GM18511 (cell line): ENCODE data around the gene SENP1.

Experiments
- ATAC-seq: cut with Tn5 transposase; IDR thresholded peaks from one replicate; pipeline ENCODE4 v1.9.1; 2021; ENCODE audit warnings: mild to moderate bottlenecking, moderate library complexity; ENCODE audit not compliant: unreplicated experiment

SENP1 gene

DNA sequence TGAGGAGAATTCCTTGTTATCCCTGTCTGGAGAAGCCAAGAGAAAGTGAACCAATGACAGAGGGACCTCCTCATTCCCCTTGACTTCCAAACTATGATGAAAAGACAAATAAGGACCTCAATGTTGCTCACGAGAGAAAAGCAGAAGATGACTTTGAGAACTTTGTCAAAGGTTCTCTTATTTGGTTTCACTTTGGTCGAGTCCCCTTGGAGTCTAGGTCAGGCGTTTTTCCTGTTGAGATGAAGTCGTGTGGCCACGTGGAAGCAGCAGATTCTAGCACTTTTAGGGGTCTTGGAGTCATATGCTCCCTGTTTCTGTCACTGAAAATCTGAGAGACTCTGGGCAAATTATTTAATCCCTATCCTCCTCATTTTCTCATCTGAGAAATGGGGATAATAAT, 67.8 kb downstream of the SENP1 start:
- no peak for ATAC-seq

DNA sequence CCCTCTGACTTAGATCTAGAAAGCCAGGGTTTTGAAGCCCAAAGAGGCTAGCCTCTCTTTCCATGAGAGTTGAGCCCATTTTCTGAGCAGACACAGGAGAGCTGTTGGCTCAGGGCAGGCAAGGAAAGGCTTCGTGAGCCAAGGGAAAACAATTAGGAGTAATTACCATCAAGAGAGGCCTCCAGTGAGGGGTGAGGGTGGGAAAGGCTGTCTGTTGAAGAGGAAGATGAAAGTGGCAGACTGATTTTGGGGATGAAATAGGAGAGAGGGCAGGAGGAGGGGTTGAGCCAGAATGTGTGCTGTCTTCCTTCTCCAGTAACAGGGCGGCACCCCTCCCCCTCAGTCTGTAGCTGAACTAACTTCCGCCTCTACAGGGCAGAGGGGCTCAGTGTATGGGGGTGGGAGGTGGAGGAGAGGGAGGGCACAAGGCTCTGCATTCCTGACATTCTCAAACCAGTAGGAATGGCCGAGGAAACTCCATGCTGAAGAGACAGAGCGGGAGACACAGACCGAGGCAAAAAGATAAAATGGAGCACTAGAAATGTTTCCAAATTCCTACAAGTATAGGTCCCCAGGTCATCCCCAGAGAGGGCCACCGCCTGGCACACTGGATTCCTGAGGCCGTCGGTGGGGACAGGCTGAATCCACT, 68.5 kb downstream of the SENP1 start:
- ATAC-seq: no peak

DNA sequence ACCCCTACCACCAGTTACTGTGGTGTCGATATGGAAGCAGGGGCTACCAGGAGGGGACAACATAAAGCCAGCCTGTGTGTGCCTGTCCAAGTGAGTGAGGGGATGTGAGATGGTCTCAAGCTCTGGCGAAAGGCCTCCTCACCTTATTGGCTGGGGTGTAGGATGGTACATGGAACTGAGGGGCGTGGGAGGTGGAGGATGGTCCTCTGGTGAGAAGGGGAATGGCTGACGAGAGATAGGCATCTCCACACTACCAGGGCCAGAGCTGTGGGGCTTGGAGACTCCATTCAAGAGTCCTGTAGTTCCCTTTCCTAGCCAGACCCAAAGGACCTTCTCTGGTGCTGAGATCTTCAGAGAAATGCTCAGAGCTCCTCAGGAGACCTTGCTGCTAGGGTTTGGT, 69.1 kb downstream of the SENP1 start:
- ATAC-seq: no peak

DNA sequence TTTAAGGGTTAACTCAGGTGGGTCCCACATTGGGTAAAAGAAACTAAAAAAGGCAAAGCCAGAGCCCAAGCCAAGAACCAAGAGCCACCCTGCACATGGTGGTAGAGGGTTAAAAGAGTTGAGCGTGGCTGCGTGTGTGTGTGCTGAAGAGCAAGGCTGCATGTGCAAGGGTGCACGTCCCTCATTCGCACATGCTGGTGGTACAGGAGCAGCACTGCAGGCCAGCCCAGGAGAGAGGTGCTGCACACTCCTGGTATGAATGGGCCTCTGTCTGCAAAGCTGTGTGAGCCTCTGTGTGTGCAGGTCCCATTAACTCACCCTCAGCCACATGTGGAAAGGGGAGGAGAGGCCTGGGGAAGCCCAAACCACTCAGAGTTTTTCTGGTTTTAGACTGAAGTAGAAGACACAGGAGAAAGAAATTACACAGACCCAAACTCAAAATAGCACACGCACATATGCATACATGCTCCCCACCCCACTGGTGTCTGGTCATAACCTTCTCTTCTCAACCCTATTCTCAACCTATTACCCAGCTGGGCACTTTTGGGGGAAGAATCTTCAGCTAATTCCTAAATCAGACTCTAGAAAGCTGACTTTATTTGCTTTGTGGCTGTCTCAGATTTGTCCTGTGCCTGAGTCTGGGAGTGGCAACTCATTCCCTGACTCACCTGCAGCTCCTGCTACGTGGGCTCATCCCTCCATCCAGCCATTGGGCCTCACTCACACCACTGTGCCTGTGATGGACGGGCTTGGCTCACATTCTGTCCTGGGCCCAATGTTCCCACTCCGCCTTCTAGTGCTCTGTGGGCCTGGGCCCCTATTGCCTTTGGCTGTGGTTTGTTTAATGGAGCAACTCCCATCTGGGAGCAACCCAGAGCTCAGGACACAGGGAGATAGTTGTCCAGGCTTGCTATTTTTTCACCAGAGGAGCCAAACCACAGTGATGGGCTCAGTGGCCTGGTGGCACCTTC, 70.8 kb downstream of the SENP1 start:
- no peak for ATAC-seq

DNA sequence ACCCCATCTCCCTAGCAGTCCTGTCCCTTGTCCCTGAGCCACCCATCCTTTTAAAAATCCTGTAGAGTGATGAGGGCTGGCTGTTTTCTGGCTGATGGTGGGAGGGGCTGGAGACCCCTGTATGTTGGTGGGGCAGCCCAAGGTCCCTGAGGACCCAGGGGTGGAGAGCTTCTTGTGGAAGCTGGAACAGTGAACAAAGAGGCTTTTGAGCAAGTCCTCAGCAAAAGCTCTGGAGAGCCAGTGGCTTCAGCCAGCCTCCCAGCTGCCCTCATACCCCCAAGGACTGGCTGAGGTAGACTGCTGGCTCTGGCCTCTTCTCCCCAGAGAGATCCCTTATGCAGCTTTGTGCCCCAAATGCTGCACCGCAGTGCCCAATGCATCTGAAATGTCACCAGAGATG, 72.4 kb downstream of the SENP1 start:
- no peak for ATAC-seq

DNA sequence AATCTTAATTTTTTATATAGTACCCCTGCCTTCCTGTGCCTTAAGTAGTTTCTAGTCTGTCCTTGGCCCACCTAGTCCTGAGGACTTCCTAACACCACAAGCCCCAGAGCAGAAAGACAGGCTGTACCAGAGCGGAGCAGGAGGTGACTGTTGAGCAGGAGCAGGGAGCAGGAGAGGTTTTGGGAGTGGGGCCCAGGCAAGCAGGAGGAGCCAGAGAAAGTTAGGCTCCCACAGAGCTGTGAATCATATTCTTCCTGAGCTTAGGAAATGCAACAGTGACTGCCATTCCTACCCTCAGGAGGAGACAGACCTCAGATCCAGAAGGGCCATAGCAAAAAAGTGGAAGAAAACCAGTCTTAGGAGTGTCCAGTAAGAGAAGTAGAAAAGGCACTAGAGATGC, 73.3 kb downstream of the SENP1 start:
- no peak for ATAC-seq

DNA sequence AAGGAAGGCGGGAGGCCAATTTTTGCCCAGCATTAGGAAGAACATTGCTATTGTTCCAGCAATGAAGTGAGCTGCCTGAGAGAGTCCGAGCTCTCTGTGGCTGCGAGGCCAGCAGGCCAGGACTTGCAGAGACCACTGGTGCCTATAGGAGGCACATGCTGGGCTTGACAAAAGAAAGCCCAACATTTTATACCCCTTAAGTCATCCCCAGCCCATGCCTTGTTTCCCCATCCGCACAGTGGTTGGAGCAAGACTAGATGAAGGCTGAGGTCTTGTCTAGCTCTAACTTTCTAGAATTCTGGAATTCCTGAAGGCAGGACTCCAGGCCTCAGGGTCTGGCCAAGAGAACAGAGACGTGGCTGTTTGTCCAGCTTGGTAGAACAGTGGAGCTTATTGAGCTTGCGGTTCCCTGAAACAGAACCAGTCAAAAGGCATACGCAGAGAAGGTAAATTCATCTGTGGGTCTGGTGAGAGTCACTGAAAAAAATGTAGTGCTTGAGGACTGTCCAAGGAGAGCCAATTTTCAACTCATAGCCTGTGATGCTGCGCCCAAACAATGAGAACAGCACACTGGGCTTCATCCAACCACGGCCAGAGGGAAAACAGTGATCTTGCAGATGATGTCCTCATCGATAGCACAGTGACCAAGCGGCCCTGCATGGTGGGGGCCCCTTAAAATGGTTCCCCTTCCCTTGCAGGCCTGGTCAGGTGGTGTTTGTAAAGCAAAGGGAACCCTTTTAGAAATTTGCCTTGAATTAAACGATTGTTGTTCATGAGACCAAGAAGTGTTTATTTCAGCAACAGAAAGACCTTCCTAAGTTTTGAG, 74.5 kb downstream of the SENP1 start:
- no peak for ATAC-seq

DNA sequence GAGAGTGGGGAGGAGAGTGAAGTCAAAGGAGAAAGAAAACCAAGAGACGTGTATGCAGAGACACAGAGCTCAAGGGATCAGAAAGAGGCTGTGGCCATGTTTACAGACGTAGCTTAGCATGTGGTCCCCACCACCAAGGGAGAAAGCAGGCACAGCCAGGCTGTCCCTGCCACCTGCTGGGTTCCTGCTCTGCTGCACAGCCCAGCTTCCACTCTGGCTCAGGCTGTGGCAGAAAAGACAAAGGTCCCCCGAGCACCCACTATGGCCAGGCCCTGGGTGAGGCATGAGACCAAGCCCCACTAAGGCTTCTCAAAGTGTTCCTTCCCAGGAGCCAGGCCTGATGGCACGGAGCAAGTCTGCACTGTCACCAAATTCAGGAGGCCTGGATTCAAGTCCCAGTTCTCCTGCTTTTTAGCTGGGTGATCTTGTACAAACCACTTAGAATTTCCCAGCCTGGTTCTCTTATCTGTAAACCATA, 75.7 kb downstream of the SENP1 start:
- no peak for ATAC-seq

DNA sequence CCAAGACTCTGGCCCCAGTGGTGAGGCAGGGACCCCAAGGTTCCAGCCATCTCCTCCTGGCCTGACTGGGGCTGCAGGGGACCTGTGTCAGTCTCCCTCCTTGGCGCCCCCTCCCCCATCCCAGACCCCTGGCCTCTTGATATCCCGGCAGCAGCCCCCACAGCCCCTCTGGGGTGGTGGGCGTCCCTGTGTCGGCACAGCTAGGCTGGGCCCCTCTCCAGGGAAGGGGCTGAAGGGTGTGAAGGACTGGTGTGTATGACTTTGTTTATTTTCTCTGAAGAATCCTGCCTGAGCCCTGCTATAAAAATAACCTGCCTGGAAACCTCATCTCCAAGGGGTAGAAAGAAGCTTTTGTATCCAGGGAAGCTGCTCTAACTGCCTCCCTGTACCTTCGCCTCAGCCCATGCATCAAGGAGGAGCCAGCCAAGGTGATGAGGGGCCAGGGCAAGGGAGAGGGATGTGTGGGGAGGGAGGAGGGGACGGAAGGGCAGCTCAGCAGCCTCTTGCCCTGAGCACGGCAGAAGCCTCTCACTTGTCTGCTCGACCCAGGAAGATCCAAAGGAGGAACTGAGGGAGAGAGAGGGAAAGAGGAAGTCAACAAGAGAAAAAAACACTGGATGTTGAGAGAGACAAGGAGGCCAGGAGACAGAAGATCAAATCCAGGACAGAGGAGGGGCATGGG, 76.2 kb downstream of the SENP1 start:
- no peak for ATAC-seq

DNA sequence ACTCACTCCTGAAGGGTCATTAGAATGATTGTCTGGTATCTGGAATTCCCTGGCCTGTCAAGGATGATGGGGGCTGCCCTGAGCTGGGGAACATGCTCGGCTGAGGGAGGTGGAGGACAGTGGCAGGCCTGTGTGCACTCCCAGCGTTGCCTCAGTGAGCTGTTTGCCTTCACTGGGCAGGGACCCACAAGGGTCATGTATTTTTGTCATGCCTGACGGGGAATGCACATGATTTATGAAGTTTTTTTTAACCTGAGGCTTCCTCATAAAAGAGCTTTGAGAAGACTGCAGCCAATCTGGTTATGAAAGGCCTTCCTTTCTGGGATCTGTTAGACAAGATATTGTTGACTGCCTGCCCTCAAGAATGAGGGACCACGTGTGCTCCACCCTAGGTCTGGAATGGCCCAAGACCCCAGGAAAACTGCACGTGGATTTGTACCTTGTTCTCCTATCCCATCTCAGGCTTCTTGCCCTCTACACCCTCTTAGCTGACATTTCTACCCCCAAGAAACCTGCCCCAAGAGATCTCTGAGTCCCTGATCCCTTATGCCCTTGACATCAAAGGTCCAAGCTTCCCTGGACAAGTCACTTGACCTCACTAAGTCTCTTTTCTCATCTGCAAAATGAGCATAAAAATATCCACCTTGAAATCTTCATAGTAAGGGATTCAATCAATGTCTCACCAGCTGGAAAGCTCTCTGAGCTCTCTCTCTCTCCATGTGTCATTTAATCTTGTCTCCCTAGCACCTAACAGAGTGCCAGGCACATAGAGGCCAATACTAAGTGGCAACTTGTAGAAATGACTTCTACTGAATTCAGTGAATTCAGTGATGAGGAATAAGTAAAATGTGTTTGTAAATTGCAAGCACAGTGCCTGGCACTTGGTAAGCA, 77.1 kb downstream of the SENP1 start:
- ATAC-seq: no peak

DNA sequence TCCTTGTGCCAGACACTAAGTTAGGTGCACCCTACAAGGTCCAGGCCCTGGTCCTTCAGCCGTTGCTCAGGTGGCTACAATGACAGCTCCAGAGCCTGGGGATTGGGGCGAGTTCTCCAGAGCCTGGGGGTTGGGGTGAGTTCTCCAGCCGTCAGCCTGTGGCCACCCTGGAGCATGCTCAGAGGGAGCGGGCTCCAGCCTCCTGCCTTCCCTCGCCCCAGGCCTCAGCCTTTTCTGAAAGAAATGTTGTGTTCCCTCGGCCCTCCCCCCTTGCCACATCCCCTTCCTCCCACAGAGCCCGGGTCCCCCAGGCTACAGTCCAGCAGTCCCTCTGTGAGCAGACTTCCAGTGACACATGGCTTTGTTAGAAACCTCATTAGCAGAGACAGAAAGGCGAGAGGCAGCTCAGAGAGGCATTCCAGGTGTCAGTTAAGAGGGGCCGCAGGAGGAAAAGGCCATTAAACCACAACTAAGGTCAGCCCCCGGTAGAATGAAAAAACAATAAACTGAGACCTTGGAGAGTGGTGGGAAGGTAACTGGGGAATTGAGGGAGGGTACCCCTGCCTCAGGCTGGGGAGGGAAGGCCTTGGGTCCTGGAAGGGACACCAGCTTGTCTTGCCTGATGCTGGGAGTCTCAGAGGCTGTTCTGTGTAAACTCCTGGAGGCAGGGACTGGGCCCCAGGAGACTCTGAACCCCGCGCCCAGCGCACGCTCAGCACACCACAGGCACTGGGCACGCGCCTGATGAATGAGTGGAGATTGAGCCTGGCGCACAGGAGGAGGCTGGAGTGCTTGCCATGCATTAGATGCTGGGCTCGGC, 78.5 kb downstream of the SENP1 start:
- no peak for ATAC-seq

DNA sequence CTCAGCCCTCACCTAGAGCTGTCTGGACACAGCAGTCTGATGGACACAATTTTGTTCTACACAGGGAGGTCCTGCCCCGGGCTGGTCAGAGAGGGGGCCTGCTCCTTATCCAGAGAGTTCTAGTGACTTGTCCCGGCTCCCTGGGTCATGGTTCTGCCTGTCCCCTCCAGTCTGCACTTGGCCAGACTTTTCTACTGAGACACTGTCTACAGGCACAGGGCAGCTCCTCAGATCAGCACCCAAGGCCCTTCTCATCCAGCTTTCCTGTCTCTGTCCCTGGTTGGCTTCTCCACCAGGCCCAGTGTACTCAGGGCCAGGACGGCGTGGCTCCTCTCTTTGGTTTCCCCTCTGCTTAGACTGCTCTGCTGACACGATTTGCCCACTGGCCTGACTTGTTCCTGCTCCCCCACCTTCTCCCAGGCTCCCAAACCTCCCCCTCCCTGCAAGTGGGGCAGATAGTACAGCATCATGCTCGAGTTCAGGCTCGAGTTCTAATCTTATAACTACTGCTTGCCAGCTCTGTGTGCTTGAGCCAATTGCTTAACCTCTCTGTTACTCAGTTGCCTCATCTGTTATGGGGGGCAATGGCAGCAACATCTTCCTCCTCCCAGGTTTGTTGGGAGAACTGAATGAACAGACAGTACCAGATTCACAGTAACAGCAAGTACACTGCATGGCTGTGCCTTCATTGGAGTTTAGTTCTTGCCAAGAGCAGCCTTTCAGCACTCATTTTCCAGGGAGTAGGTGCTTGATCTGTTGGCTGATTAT, 79.6 kb downstream of the SENP1 start:
- ATAC-seq: no peak

DNA sequence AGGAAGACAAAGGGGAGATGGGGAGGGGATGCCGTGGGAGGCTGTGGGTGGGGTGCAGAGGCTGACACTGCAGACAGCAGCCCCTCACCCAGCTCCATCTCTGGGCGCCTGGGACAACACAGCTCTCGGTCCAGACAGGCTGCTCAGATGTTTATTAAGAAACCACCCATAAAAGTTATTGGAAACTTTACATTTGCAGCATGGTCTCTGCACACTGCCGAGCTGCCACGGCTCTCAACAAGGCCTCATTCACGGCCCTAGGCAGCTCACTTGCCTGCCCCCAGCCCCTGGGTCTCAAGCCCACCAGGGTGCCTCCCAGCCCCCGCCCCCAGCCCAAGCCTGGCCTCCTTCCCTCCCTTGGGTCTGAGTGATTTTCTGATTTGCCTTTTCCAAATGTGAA, 80.6 kb downstream of the SENP1 start:
- no peak for ATAC-seq

DNA sequence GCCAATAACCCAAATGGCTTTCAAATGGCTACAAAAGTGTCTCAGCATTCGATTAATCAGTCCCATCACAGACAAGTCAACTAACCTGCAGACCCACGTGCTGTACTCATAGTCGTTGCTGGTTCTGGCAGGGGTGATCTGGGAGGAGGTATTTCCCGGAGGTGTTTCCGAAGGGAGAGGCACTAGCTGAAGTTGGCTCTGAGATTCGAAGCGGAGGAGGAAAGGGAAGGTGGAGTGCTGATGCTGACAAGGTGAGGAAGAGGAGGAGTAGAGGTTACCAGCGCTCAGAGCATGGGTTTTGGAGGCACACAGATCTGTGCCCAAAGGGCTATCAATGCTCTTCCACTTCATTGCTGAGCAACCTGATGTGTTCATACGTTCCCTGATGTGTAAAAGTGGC, 81.1 kb downstream of the SENP1 start:
- ATAC-seq: no peak

DNA sequence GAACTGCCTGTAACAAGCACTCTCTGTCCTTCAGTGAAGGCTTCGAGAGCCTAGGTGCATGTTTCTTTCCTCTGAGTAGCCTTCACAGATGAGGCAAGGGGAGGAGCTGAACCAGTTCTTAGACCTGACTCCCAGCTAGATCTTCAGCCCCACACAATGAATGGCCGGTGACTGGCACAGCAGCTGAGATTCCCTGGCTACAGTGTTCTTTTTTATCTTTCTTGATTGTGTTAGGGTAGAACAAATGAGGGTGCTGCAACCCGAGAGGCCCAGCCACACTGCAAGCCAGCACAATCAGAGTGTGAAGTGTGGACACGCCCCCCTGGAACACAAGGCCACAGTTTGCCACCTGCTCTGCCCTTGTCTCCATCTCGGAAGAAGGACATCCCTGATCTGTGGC, 82.5 kb downstream of the SENP1 start:
- ATAC-seq: no peak

DNA sequence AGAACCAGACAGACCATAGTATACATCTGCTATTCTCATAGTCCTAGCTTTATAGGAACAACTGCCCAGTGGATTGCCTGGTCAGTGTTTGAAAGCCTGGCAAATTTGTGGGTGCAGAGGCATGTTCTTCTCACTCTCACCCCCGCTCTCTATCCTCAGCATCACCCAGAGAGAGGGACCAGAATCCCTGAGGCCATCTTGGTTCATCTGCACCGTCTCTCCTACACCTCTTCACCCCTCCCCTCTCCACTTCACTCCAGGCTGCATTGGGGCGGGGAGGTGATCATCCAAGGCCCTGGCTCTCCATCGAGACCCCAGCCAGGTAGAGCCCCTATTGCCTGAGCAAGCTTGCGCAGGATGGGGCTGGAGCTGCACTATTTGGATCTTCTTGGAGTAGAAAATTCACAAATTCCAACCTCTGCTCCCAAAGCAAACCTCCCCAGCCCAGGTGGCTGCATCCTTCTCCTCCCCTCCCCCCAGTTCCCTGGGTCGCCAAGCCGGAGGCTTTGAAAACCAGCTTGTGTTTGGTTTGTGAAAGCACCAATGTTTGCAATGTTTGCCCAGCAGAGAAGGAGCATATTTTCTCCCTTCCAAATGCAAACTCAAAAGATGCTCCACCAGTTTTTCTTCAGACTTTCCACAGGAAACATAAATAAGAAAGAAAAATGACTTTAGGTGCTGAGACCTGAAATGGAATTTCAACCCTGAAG, 83.0 kb downstream of the SENP1 start:
- no peak for ATAC-seq

DNA sequence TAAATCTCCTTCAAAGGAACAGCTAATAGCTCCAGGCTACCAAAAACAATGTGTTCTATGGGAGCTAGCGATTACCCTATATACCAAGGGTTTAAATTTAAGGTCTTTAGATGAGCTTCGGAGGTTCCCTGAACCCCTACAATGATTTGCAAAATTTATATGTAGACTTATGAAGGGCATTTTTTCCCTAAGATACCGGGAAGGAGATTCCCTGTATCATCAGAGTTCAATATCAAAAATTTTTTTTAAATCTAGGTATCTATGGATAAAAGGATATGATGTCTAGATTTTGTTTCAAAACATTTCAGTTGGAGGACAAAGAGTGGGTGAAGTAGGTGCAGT, 83.7 kb downstream of the SENP1 start:
- ATAC-seq: no peak
